K562 (cell line): Measurements from ENCODE around the gene TDO2. TPM values are rescaled to one million over a fixed set of nuclear protein-coding genes. Genes with fewer than 3 reads are reported as not detected.

ENCODE experiments used
- ATAC-seq: fragments of 200-7000 bp; cut with Tn5 transposase; 3 replicates; pipeline ENCODE4 v1.9.1; 2020; ENCODE audit warnings: moderate library complexity
- BruUV-seq: library from RNA; stranded (reverse); fragments of 400-500 nt; replicated peaks from 2 replicates; lab custom pipeline; 2021; lab: Mats Ljungman, UMichigan
- CTCF ChIA-PET: fragments of 300-600 bp; formaldehyde crosslinking; extraction: SDS; loops from one replicate; lab custom pipeline; 2021; ENCODE audit warnings: low intra/inter-chr PET ratio; lab: Yijun Ruan, JAX
- POLR2A ChIA-PET: fragments of 300-600, 350-650 bp; sonication (Branson Sonifier 250); formaldehyde crosslinking; extraction: SDS; loops from one replicate; lab custom pipeline; 2021; ENCODE audit warnings: antibody characterized with exemption, inconsistent platforms; lab: Yijun Ruan, JAX
- DNase-seq, 4 experiments: peaks; one replicate each; pipeline versions ENCODE4 v3.0.0 to v3.0.0-alpha.2; 2011 to 2018; ENCODE audit warnings: low spot score in 3 of 4, mixed read lengths in 3 of 4; ENCODE audit errors: extremely low read depth in 1 of 4
- FAIRE-seq: peaks from 2 replicates; lab custom pipeline; 2011; peaks lifted over from hg19 to GRCh38; lab: Jason Lieb, UNC
- H2AFZ ChIP-seq: 2 replicates; pipeline ENCODE4 v1.6.0; 2011; ENCODE audit warnings: low read depth, low read length, control low read depth, inconsistent platforms
- H3K27ac ChIP-seq: fragments of 200-600 bp; 3 replicates; pipeline ENCODE4 v1.8.0; 2011; ENCODE audit warnings: low read depth, mild to moderate bottlenecking, control low read depth, inconsistent platforms, low read length, moderate library complexity, mixed read lengths; ENCODE audit errors: extremely low read depth
- H3K27me3 ChIP-seq, 2 experiments: fragments of 300-600 bp in 1 of 2; 2 replicates in 1 of 2; 3 replicates in 1 of 2; pipeline versions ENCODE4 v1.6.0 to v1.8.0; 2011; ENCODE audit warnings: inconsistent platforms in 2 of 2, low read length in 2 of 2, mild to moderate bottlenecking in 1 of 2, mixed read lengths in 1 of 2, moderate library complexity in 1 of 2; ENCODE audit not compliant: control insufficient read depth in 2 of 2, insufficient read depth in 2 of 2
- H3K36me3 ChIP-seq: fragments of 300-600 bp; 3 replicates; pipeline ENCODE4 v1.8.0; 2011; ENCODE audit warnings: mild to moderate bottlenecking, low read length, inconsistent platforms; ENCODE audit not compliant: control insufficient read depth, insufficient read depth
- H3K4me1 ChIP-seq, 2 experiments: fragments of 200-600 bp in 1 of 2; replicated peaks in 1 of 2; 2 replicates in 1 of 2; 3 replicates in 1 of 2; pipeline versions ENCODE4 v1.5.1 to v1.8.0; 2011; ENCODE audit warnings: inconsistent platforms in 2 of 2, low read length in 2 of 2, mild to moderate bottlenecking in 1 of 2, mixed read lengths in 1 of 2, moderate library complexity in 1 of 2; ENCODE audit not compliant: control insufficient read depth in 2 of 2, insufficient read depth in 2 of 2
- H3K4me2 ChIP-seq: 2 replicates; pipeline ENCODE4 v1.6.1; 2011; ENCODE audit warnings: low read length, control low read depth, inconsistent platforms, mixed read lengths; ENCODE audit not compliant: insufficient read depth
- H3K4me3 ChIP-seq: fragments of 200-600 bp; sonication (generic), shearing (Covaris generic); 2 replicates; pipeline ENCODE4 v1.5.1; 2016; ENCODE audit warnings: control low read depth, inconsistent platforms
- H3K79me2 ChIP-seq: fragments of 200-600 bp; 3 replicates; pipeline ENCODE4 v1.8.0; 2011; ENCODE audit warnings: low read length, inconsistent platforms; ENCODE audit not compliant: control insufficient read depth, insufficient read depth
- H3K9ac ChIP-seq, 2 experiments: 2 replicates each; pipeline versions ENCODE4 v1.6.0 to v1.6.1; 2011; ENCODE audit warnings: low read depth in 2 of 2, low read length in 2 of 2, control low read depth in 1 of 2, inconsistent platforms in 1 of 2, mild to moderate bottlenecking in 1 of 2, mixed read lengths in 1 of 2; ENCODE audit not compliant: insufficient read depth in 1 of 2
- H3K9me1 ChIP-seq: one replicate; pipeline ENCODE4 v1.6.0; 2011; ENCODE audit warnings: inconsistent platforms, mild to moderate bottlenecking, low read length, moderate library complexity; ENCODE audit not compliant: control insufficient read depth, insufficient read depth
- H3K9me3 ChIP-seq: replicated peaks from 2 replicates; pipeline ENCODE4 v1.5.1; 2011; ENCODE audit warnings: low read depth, low read length, inconsistent platforms; ENCODE audit not compliant: control insufficient read depth, insufficient read depth
- H4K20me1 ChIP-seq: replicated peaks from 2 replicates; pipeline ENCODE4 v1.6.1; 2011; ENCODE audit warnings: low read length, inconsistent platforms, mixed read lengths; ENCODE audit not compliant: control insufficient read depth, insufficient read depth
- E2F3 ChIP-seq: fragments of 250-450 bp; sonication (Bioruptor Pico); IDR thresholded peaks from 2 replicates; pipeline ENCODE4 v1.4.0; 2020; ENCODE audit warnings: mild to moderate bottlenecking
- FOS ChIP-seq: IDR thresholded peaks from 3 replicates; pipeline ENCODE4 v1.6.1; 2011; ENCODE audit not compliant: insufficient read length; ENCODE audit errors: extremely low read depth
- HCFC1 ChIP-seq: IDR thresholded peaks from 2 replicates; pipeline ENCODE4 v1.6.1; 2012; ENCODE audit warnings: low read depth, low read length, improper control_type of control experiment
- LARP7 ChIP-seq: fragments of 450-650 bp; IDR thresholded peaks from 2 replicates; pipeline ENCODE4 v1.6.1; 2016
- RHOXF2B ChIP-seq: fragments of 250-450 bp; sonication (Bioruptor Pico); conservative IDR thresholded peaks from 2 replicates; pipeline ENCODE4 v1.5.1; 2021
- TCF3 ChIP-seq: sonication (generic); formaldehyde crosslinking; IDR thresholded peaks from 2 replicates; pipeline ENCODE4 v1.4.0; 2020; ENCODE audit warnings: mild to moderate bottlenecking, missing genetic modification reagents
- WGBS: fragments of 100-300 bp; shearing (Covaris generic); methylation state at CpG from one replicate; pipeline ENCODE4 v1.1.6; 2016; ENCODE audit warnings: low coverage, mixed read lengths; ENCODE audit not compliant: insufficient coverage; ENCODE audit errors: missing lambda C conversion rate; 5-methylcytosine and 5-hydroxymethylcytosine counted together
- in situ Hi-C: fragments of 300-500 bp; cut with MboI; formaldehyde crosslinking; loops from 4 replicates; pipeline ENCODE4 v1.15.0; 2018; ENCODE audit warnings: inconsistent platforms, mixed read lengths
- intact Hi-C: fragments of 100-400 bp; cut with micrococcal nuclease; formaldehyde crosslinking; loops from 2 replicates; pipeline ENCODE4 v1.14.2; 2022
- polyA plus RNA-seq, 8 experiments: library from polyadenylated mRNA; depleted of rRNA in 4 of 8; stranded (reverse) in 5 of 8; unstranded in 3 of 8; fragments of >200 nt; fragmentation: Nextera tagmentation in 2 of 8; fragmentation: Illumina TruSeq in 1 of 8; extraction: Ambion mirVana in 2 of 8; extraction: Trizol in 1 of 8; gene quantifications; 2 replicates each; pipeline versions ENCODE4 v1.2.1 to v1.2.3, GENCODE V29; 2011 to 2014; ENCODE audit warnings: inconsistent platforms in 1 of 8, missing spikeins in 1 of 8
- total RNA-seq, 7 experiments: library from RNA; depleted of rRNA in 6 of 7; stranded (reverse); fragments of >200 nt in 6 of 7; fragmentation: Illumina TruSeq in 2 of 7; extraction: Trizol in 2 of 7; gene quantifications; 2 replicates each; pipeline versions ENCODE4 v1.2.1 to v1.2.3, GENCODE V29; 2011 to 2021; ENCODE audit warnings: low replicate concordance in 1 of 7

TDO2 gene
- total and polyA plus RNA-seq, 9 of the 15 experiments (the other 6 are each of a cell fraction or from before 2014, with no cell fraction given), result 0.09 to 0.65 (median 0.22) TPM; not detected in 2

- 0% methylated on average over 3 of the region's 3 CpGs for WGBS
- Histone ChIP-seq H4K20me1 (no peaks in the 10 kb centered on the region), H2AFZ (no peak overlapping the region), H3K9me3 (no peaks in the 10 kb centered on the region), H3K4me1 (no peaks in the 10 kb centered on the region), H3K79me2 (no peaks in the 10 kb centered on the region), H3K4me3 (no peak overlapping the region), H3K9me1 (no peaks in the 10 kb centered on the region), H3K9ac (no peak overlapping the region), H3K4me2 (no peak overlapping the region), H3K27ac (no peak overlapping the region), H3K36me3 (no peaks in the 10 kb centered on the region), H3K27me3 (no peaks in the 10 kb centered on the region)
- in situ Hi-C loops, result no loop called here
- intact Hi-C loops, result no loop called here
- BruUV-seq, result no TSS peak
- ATAC-seq, result no peak
- POLR2A ChIA-PET, result no interaction called here
- no peak for TF ChIP-seq E2F3 (CRISPR knock-in tag)
- DNase-seq, result no peak
- no peak for FAIRE-seq
- CTCF ChIA-PET, result no interaction called here
These were observed 835 bp downstream of the TDO2 start for GRCh38 chr4:155904331-155904730.

GRCh38 chr4:155906554-155907247 is 3.2 kb downstream of the TDO2 start:
- H3K4me2 ChIP-seq, result no peak overlapping the region
- H3K27me3 ChIP-seq, result no peaks in the 10 kb centered on the region
- no peak for TF ChIP-seq RHOXF2B (CRISPR knock-in tag)
- TF ChIP-seq HCFC1, result no peak
- TF ChIP-seq FOS, result no peak
- no peak for TF ChIP-seq LARP7
- no peak for TF ChIP-seq TCF3 (CRISPR knock-in tag)
- CTCF ChIA-PET, result no interaction called here
- no peak for ATAC-seq
- no peak for FAIRE-seq
- no peak overlapping the region for H3K27ac ChIP-seq
- WGBS, result 0% methylated on average over 6 of the region's 6 CpGs
- no peaks in the 10 kb centered on the region for H3K79me2 ChIP-seq
- POLR2A ChIA-PET, result no interaction called here
- H3K4me1 ChIP-seq, result no peaks in the 10 kb centered on the region
- no peaks in the 10 kb centered on the region for H3K9me3 ChIP-seq
- H2AFZ ChIP-seq, result no peak overlapping the region
- intact Hi-C loops (no loop called here), in situ Hi-C loops (no loop called here)
- BruUV-seq, result no TSS peak
- no peaks in the 10 kb centered on the region for H4K20me1 ChIP-seq
- H3K9ac ChIP-seq, result no peak overlapping the region
- no peak overlapping the region for H3K4me3 ChIP-seq
- no peak for DNase-seq
- no peaks in the 10 kb centered on the region for H3K36me3 ChIP-seq
- H3K9me1 ChIP-seq, result no peaks in the 10 kb centered on the region
